ENCODE data around the gene AHCY. TPM values are rescaled to one million over a fixed set of nuclear protein-coding genes. Genes with fewer than 3 reads are reported as not detected.
"Not testable (repeated sequence)": the region's sequence is repeated elsewhere in the genome, so short reads cannot be mapped to it uniquely, and the experiment has no call there.

The AHCY gene
- total RNA-seq, 1 donor from 2014 or later: 165 TPM

DNA sequence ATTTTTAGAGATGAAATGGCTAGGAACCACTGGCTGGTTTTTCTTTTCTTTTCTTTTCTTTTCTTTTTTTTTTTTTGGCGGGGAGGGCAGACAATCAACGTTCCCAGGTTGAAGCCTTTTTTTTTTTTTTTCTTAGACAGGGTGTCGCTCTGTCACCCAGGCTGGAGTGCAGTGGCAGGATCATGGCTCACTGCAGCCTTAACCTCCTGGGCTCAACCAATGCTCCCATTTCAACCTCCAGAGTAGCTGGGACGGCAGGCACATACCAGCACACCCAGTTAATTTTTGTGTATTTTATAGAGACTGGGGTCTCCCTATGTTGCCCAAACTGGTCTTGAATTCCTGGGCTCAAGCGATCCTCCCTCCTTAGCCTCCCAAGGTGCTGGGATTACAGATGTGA is 41.1 kb upstream of the AHCY start:
- no peaks in the 10 kb centered on the region for H3K9me3 Mint-ChIP-seq (ENCODE audit: unreplicated experiment)
- peaks cover 9% of the 10 kb centered on the region for H3K4me1 Mint-ChIP-seq (ENCODE audit: unreplicated experiment)
- no peaks in the 10 kb centered on the region for H3K27me3 Mint-ChIP-seq (ENCODE audit: unreplicated experiment)
- DNase-seq (ENCODE audit: low spot score): no peak
- peak overlapping the region; percentile 21 for H3K4me3 Mint-ChIP-seq (ENCODE audit: unreplicated experiment)
- TF ChIP-seq CTCF (IDR thresholded peaks at IDR 0.05; ENCODE audit: unreplicated experiment): no peak
- no peaks in the 10 kb centered on the region for H3K36me3 Mint-ChIP-seq (ENCODE audit: low read depth, unreplicated experiment)
- H3K27ac Mint-ChIP-seq (ENCODE audit: unreplicated experiment): no peak overlapping the region

GRCh38 chr20:34343458-34344211 is 40.5 kb upstream of the AHCY start:
- no peak for TF ChIP-seq CTCF (IDR thresholded peaks at IDR 0.05; ENCODE audit: unreplicated experiment)
- peaks cover 9% of the 10 kb centered on the region for H3K4me1 Mint-ChIP-seq (ENCODE audit: unreplicated experiment)
- peak overlapping the region; percentile 21 for H3K4me3 Mint-ChIP-seq (ENCODE audit: unreplicated experiment)
- H3K9me3 Mint-ChIP-seq (ENCODE audit: unreplicated experiment): no peaks in the 10 kb centered on the region
- no peaks in the 10 kb centered on the region for H3K27me3 Mint-ChIP-seq (ENCODE audit: unreplicated experiment)
- H3K27ac Mint-ChIP-seq (ENCODE audit: unreplicated experiment): no peak overlapping the region
- H3K36me3 Mint-ChIP-seq (ENCODE audit: low read depth, unreplicated experiment): no peaks in the 10 kb centered on the region
- DNase-seq (ENCODE audit: low spot score): no peak

GRCh38 chr20:34341199-34341598 is 38.0 kb upstream of the AHCY start:
- H3K4me3 Mint-ChIP-seq (ENCODE audit: unreplicated experiment); H3K4me1 Mint-ChIP-seq (ENCODE audit: unreplicated experiment); H3K27me3 Mint-ChIP-seq (ENCODE audit: unreplicated experiment); H3K9me3 Mint-ChIP-seq (ENCODE audit: unreplicated experiment); H3K27ac Mint-ChIP-seq (ENCODE audit: unreplicated experiment); DNase-seq (ENCODE audit: low spot score); H3K36me3 Mint-ChIP-seq (ENCODE audit: low read depth, unreplicated experiment): not testable (repeated sequence)

DNA sequence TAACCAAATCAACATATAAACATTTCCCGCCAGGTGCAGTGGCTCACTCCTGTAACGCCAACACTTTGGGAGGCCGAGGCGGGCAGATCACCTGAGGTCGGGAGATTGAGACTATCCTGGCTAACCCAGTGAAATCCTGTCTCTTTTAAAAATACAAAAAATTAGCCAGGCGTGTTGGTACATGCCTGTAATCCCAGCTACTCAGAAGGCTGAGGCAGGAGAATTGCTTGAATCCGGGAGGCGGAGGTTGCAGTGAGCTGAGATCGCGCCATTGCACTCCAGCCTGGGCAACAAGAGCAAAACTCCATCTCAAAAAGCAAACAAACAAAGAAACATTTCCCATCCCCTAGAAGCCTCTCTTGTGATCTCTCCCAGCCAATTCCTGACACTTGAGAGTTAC is 37.6 kb upstream of the AHCY start:
- DNase-seq (ENCODE audit: low spot score); H3K27ac Mint-ChIP-seq (ENCODE audit: unreplicated experiment); H3K4me3 Mint-ChIP-seq (ENCODE audit: unreplicated experiment); H3K27me3 Mint-ChIP-seq (ENCODE audit: unreplicated experiment); H3K4me1 Mint-ChIP-seq (ENCODE audit: unreplicated experiment); H3K9me3 Mint-ChIP-seq (ENCODE audit: unreplicated experiment); H3K36me3 Mint-ChIP-seq (ENCODE audit: low read depth, unreplicated experiment): not testable (repeated sequence)

DNA sequence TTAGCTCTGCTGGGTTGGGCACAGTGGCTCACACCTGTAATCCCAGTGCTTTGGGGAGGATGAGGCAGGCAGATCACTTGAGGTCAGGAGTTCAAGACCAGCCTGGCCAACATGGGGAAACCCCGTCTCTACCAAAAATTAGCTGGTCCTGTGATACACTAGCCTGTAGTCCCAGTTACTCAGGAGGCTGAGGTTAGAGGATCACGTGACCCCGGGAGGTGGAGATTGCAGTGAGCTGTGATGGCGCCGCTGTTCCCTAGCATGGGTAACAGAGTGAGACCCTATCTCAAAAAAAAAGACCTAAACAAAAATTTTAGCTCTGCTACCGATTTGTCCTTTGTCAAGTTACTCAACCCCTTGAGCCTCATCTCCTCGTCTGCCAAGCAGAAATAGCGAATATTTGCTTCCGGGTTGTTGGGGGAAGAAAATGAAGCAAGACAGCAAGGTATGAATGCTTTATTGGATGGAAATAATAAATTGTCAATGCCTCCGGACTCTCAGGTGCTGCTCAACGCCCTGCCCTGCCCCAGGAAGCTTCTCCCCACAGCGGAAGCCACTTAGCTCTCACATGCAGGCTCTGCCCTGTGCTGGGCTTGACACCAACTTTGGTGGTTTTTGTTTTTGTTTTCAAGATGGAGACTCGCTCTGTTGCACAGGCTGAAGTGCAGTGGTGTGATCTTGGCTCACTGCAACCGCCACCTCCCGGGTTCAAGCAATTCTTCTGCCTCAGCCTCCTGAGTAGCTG is 35.0 kb upstream of the AHCY start:
- Mint-ChIP-seq H3K4me3 (ENCODE audit: unreplicated experiment) (no peak overlapping the region), H3K36me3 (ENCODE audit: low read depth, unreplicated experiment) (no peaks in the 10 kb centered on the region), H3K9me3 (ENCODE audit: unreplicated experiment) (no peaks in the 10 kb centered on the region), H3K27ac (ENCODE audit: unreplicated experiment) (no peak overlapping the region), H3K4me1 (ENCODE audit: unreplicated experiment) (peaks cover 2% of the 10 kb centered on the region), H3K27me3 (ENCODE audit: unreplicated experiment) (peaks cover 3% of the 10 kb centered on the region)
- no peak for TF ChIP-seq CTCF (IDR thresholded peaks at IDR 0.05; ENCODE audit: unreplicated experiment)
- no peak for DNase-seq (ENCODE audit: low spot score)

DNA sequence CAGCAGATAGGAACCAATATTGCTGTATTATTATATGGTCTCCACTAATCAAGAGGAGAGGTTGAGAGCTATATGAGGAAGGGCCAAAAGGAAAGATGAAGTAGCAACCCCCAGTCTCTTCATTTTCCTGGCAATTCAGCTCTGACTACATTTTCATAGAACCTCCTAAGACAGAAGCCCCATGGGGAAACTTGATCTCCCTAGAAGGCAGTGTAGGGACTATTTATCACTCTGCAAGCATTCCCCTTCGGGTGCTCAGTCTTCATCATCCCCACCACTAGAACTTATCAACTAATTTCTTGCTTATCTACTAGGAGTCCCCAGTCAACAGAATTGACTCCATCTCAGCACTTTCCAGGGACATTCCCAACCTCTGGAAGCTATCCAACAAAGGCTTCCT is 34.4 kb upstream of the AHCY start:
- no peak for TF ChIP-seq CTCF (IDR thresholded peaks at IDR 0.05; ENCODE audit: unreplicated experiment)
- peaks cover 3% of the 10 kb centered on the region for H3K27me3 Mint-ChIP-seq (ENCODE audit: unreplicated experiment)
- no peak overlapping the region for H3K4me3 Mint-ChIP-seq (ENCODE audit: unreplicated experiment)
- no peaks in the 10 kb centered on the region for H3K36me3 Mint-ChIP-seq (ENCODE audit: low read depth, unreplicated experiment)
- H3K9me3 Mint-ChIP-seq (ENCODE audit: unreplicated experiment): no peaks in the 10 kb centered on the region
- DNase-seq (ENCODE audit: low spot score): no peak
- peaks cover 2% of the 10 kb centered on the region for H3K4me1 Mint-ChIP-seq (ENCODE audit: unreplicated experiment)
- H3K27ac Mint-ChIP-seq (ENCODE audit: unreplicated experiment): no peak overlapping the region

All from endothelial cell (in vitro differentiated cells).